GM20431 (cell line): ENCODE measurements around the gene TFEB.

Source experiments
- in situ Hi-C: fragments of 300-500 bp; cut with MseI, MboI; formaldehyde crosslinking; loops from one replicate; pipeline ENCODE4 v1.15.0; 2020; ENCODE audit warnings: low sequenced_read_pairs; ENCODE audit not compliant: unreplicated experiment

TFEB gene

GRCh38 chr6:41713159-41713649, 22.2 kb downstream of the TFEB start:
- in situ Hi-C loops = no loop called here

DNA sequence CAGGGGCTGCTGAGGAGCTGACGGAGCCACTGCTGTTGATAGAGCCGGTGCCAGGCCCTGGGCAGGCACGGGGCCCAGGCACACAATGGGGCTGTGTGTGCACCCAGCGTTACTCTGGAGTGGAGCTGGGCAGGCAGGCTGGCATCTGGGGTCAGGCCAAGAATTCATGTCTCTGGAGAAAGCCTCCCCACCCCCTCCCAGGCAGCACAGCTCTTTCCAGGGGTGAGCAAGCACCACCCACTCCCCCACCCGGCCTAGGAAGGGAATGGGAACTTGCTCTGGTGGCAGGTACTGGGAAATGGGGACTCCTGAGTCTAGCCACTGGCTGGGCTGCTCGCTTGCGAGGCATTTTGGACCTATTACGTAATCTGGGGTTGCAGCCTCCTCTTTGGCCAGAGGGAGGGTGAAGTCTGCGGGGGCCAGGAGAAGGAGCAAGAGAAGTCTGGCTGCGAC, 22.7 kb downstream of the TFEB start:
- in situ Hi-C loops = no loop called here

- in situ Hi-C loops = no loop called here
These were observed 23.9 kb downstream of the TFEB start for GRCh38 chr6:41711323-41712038.

- in situ Hi-C loops = no loop called here
These were observed 26.0 kb downstream of the TFEB start for GRCh38 chr6:41709375-41709774.

DNA sequence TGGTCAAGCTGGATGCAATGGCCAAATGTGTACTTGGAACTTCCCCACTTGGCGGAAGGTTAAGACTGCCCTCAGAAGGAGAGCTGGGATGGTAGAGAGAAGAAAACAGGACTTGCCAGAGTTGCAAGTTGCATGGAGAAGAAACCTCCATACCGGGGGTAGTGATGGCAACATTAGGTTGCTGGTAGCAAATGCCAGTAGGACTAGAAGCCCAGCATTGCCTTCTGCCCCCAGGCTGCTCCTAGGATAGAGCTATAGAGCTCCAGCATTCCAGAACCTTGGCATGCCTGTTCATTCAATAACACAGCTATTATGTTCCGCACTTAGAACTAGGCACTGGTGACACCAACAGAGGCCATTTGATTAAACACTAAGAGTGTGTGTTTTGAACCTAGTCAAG, 26.6 kb downstream of the TFEB start:
- in situ Hi-C loops = no loop called here

GRCh38 chr6:41707565-41708200, 27.7 kb downstream of the TFEB start:
- in situ Hi-C loops = no loop called here

GRCh38 chr6:41706876-41707564, 28.4 kb downstream of the TFEB start:
- in situ Hi-C loops = no loop called here

GRCh38 chr6:41705996-41706835, 29.2 kb downstream of the TFEB start:
- in situ Hi-C loops = no loop called here

DNA sequence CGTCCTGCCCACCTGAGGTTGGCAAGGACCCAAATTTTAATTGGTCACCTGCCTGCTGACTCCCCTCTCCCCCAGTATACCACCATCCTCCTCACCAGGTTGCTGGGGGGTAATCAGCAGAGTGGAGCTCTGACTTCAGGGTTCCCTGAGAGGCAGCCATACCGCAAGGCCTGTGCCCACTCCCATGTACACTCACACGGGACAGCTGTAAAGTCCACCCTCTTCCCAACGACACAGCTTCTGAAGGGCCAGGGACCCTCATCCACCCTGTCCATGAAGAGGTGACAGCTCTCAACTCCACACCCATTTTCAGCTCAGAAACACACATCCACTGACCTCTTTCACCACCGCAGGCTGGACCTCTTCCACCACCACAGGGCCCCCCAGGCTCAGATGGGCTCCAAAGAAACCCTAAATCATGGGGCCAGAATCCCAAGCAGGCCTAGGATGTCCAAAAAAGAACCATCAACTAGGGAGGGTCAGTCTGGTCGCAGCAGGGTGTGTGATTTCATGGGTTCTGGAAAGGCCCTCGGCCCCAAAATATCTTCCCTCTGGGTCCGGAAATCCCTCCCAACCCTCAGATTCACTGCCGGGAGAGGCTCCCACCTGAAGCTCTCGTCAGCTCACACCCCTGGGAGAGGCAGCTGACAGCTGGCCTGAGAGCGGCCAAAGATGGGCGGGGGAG, 30.0 kb downstream of the TFEB start:
- in situ Hi-C loops = no loop called here

DNA sequence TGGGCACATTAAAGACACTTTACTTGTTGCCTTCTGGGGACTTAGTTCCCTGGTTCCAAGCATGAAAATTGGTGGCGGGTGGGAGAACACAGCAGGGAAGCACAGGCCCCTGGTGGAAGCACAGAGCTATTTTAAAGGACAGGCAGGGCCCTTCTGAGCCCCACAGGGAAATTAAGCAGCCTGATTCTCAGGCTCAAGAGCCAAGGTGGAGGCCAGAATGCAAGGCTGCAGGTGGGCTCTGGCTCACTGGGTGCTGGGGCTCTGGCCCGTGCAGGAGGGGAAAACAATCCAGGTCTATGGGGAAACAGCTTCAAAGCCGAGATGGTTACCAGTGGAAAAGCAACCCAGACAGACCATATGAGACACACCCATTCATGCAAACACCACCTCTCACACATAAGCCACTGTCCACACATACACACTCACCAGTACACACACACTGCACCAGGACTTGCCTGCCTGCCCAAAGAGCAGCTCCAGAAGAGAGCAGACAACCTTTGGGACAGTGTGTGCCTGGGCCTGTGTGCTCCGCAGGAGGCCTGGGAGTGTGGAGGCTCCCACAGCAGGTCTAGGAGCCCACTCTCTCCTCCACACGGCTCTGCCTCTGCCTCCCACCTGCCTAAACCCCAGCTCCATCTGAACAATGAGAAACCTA, 30.6 kb downstream of the TFEB start:
- in situ Hi-C loops = no loop called here

DNA sequence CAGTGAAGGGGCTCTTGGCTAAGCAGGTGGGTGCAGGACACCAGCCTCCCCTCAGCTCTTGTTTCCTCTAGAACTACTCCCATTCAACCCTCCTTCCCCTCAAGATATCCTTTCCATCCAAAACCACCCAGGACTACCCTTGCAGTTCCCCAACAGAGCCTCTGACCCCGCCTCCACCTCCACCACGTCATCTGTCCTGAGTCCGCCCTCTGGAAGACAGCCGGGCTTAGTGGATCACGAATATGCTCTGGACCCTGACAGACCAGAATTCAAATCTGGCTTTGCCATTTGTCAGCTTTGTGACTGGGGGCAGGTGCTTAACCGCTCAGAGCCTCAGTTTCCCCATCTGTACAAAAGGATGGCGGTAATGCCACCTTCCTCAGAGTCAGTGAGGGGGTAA, 31.4 kb downstream of the TFEB start:
- in situ Hi-C loops = no loop called here

DNA sequence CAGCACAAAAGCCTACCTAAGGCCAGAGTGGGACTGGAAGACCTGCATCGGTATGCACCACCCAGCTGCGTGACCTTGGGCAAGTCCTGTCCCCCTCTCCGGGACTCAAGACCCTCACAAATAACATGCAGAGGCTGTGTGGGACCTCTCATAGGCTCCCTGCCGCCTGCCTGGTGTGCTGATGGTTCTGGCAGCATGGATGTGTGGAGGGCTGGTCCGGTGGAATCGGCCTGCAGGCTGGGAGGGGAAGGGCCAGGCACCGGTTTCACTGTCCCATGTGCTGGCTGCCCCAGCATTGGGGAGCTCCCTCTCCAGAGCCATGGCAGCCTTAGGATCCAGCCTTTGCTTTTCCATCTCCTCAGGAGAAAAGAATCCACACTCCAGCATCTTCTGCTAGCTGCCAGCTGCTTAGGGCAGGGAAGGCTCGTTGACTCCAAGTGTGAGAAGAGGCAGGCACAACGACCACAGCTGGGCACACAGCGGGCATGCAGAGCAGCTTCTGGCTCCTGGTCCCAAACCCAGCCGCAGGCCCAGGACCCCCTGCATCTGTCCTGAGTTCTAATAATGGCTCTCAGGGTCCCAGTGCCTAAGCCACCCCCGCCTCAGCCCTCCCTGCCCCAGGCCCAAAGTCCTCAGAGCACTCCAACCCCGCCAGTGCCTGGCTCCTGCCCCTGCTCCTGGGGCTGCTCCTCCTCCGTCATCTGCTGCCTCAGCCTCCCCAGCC, 32.5 kb downstream of the TFEB start:
- in situ Hi-C loops = no loop called here

- in situ Hi-C loops = no loop called here
These were observed 33.2 kb downstream of the TFEB start for GRCh38 chr6:41702089-41702745.

GRCh38 chr6:41700463-41701347, 34.7 kb downstream of the TFEB start:
- in situ Hi-C loops = no loop called here

- in situ Hi-C loops = no loop called here
These were observed 36.3 kb downstream of the TFEB start for GRCh38 chr6:41699063-41699462.

DNA sequence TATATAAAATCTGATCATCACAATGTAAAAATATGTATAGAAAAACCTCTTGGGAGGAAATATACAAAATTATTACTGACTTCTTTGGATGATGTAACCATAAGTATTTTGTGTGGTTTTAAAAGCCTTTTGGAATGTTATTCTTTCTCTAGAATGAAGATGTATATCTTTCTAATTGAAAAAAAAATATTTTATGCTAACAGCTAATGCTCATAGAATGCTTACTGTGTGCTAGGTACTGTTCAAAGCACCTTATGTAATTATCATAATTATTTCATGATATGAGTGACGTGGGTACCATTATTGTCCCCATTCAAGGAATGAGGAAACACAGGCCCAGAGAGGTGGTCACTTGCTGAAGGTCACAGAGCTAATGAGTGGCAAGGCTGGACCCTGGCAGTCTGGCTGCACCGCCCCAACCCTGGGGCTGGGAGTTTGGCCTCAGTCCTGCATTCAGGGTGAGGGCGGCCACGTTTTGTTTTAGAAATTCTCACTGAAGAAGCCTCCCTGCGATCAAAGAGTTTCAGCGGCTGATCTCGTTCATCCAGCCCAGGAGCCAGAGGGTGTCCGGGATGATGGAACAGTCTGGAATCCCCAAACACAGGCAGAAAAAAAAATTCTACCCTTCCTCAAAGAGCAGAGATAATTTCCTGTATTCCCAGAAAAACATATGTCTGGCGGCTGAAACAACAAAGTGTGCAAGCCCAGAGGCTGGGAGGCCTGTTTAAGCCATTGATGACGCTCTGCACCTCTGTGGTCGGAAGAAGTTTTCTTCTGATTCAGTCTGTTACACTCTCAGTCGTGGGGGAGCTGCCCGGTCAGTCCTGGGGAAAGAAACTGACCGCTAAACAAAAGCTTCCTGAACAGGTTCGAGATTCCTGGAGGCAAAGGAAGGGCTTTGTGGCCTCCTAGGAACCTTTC, 37.3 kb downstream of the TFEB start:
- in situ Hi-C loops = no loop called here
